Stimulated activated memory B cell treated with anti-CD40 and anti-IgM and Interleukin-4, amounts not matched to agents 10 μg/mL and 1 μg/mL and 100 μg/mL, for 72 hours (primary cell): Measurements from ENCODE around the gene NPFFR1.

Experiments used
- ATAC-seq: fragments of 150-1000 bp; cut with Tn5 transposase; 2 replicates; pipeline ENCODE4 v1.10.0; 2021
- H3K27ac Mint-ChIP-seq: one replicate; pipeline ENCODE4 v1.8.0; 2022; ENCODE audit warnings: mild to moderate bottlenecking, mixed read lengths
- H3K27me3 Mint-ChIP-seq: one replicate; pipeline ENCODE4 v1.8.0; 2022; ENCODE audit warnings: mixed read lengths
- H3K36me3 Mint-ChIP-seq: one replicate; pipeline ENCODE4 v1.8.0; 2022; ENCODE audit warnings: mixed read lengths
- H3K4me1 Mint-ChIP-seq: one replicate; pipeline ENCODE4 v1.8.0; 2022; ENCODE audit warnings: mixed read lengths
- H3K4me3 Mint-ChIP-seq: one replicate; pipeline ENCODE4 v1.8.0; 2022; ENCODE audit warnings: mild to moderate bottlenecking, moderate library complexity, mixed read lengths
- H3K9me3 Mint-ChIP-seq: one replicate; pipeline ENCODE4 v1.8.0; 2022; ENCODE audit warnings: mixed read lengths

NPFFR1 gene

GRCh38 chr10:70284542-70285475, 1.0 kb upstream of the NPFFR1 start:
- H3K4me3 Mint-ChIP-seq = no peak overlapping the region
- H3K9me3 Mint-ChIP-seq = peaks cover 3% of the 10 kb centered on the region
- no peak for ATAC-seq
- peaks cover 5% of the 10 kb centered on the region for H3K4me1 Mint-ChIP-seq
- no peak overlapping the region for H3K27ac Mint-ChIP-seq
- peaks cover 60% of the 10 kb centered on the region for H3K27me3 Mint-ChIP-seq
- H3K36me3 Mint-ChIP-seq = no peaks in the 10 kb centered on the region

- no peak for ATAC-seq
- H3K9me3 Mint-ChIP-seq = peaks cover 3% of the 10 kb centered on the region
- H3K4me3 Mint-ChIP-seq = no peak overlapping the region
- H3K27me3 Mint-ChIP-seq = peaks cover 59% of the 10 kb centered on the region
- peaks cover 5% of the 10 kb centered on the region for H3K4me1 Mint-ChIP-seq
- H3K36me3 Mint-ChIP-seq = no peaks in the 10 kb centered on the region
- H3K27ac Mint-ChIP-seq = no peak overlapping the region
These were observed 746 bp downstream of the NPFFR1 start for GRCh38 chr10:70283071-70283444.

- H3K4me1 Mint-ChIP-seq = peaks cover 5% of the 10 kb centered on the region
- no peaks in the 10 kb centered on the region for H3K36me3 Mint-ChIP-seq
- no peak for ATAC-seq
- H3K27me3 Mint-ChIP-seq = peaks cover 45% of the 10 kb centered on the region
- peaks cover 3% of the 10 kb centered on the region for H3K9me3 Mint-ChIP-seq
- no peak overlapping the region for H3K4me3 Mint-ChIP-seq
- no peak overlapping the region for H3K27ac Mint-ChIP-seq
These were observed 2.2 kb downstream of the NPFFR1 start for GRCh38 chr10:70281609-70282008.

GRCh38 chr10:70280099-70280498, 3.7 kb downstream of the NPFFR1 start:
- no peak for ATAC-seq
- Mint-ChIP-seq H3K4me1 (peaks cover 5% of the 10 kb centered on the region), H3K9me3 (peaks cover 3% of the 10 kb centered on the region), H3K27me3 (peaks cover 29% of the 10 kb centered on the region), H3K4me3 (no peak overlapping the region), H3K27ac (no peak overlapping the region), H3K36me3 (no peaks in the 10 kb centered on the region)

- ATAC-seq = no peak
- Mint-ChIP-seq H3K9me3 (peaks cover 3% of the 10 kb centered on the region), H3K27ac (no peak overlapping the region), H3K36me3 (no peaks in the 10 kb centered on the region), H3K27me3 (peaks cover 4% of the 10 kb centered on the region), H3K4me3 (no peak overlapping the region), H3K4me1 (peaks cover 24% of the 10 kb centered on the region)
These were observed 6.3 kb downstream of the NPFFR1 start for GRCh38 chr10:70277396-70278030.

GRCh38 chr10:70274643-70275042, 9.2 kb downstream of the NPFFR1 start:
- no peak for ATAC-seq
- Mint-ChIP-seq H3K9me3 (no peaks in the 10 kb centered on the region), H3K27ac (peak overlapping the region; percentile 66), H3K27me3 (no peaks in the 10 kb centered on the region), H3K4me1 (peaks cover 34% of the 10 kb centered on the region), H3K36me3 (no peaks in the 10 kb centered on the region), H3K4me3 (no peak overlapping the region)

- Mint-ChIP-seq H3K4me1 (peaks cover 34% of the 10 kb centered on the region), H3K4me3 (peak overlapping the region; percentile 15), H3K36me3 (no peaks in the 10 kb centered on the region), H3K27ac (peak overlapping the region; percentile 35), H3K27me3 (no peaks in the 10 kb centered on the region), H3K9me3 (no peaks in the 10 kb centered on the region)
- peak; percentile 75 for ATAC-seq
These were observed 10.9 kb downstream of the NPFFR1 start for GRCh38 chr10:70272925-70273316.

GRCh38 chr10:70271996-70272924, 11.5 kb downstream of the NPFFR1 start:
- no peak for ATAC-seq
- H3K36me3 Mint-ChIP-seq = no peaks in the 10 kb centered on the region
- no peaks in the 10 kb centered on the region for H3K9me3 Mint-ChIP-seq

GRCh38 chr10:70270952-70271351, 12.9 kb downstream of the NPFFR1 start:
- ATAC-seq = no peak
- H3K36me3 Mint-ChIP-seq = no peaks in the 10 kb centered on the region
- no peak overlapping the region for H3K4me3 Mint-ChIP-seq
- peaks cover 40% of the 10 kb centered on the region for H3K4me1 Mint-ChIP-seq
- H3K9me3 Mint-ChIP-seq = no peaks in the 10 kb centered on the region
- peaks cover 6% of the 10 kb centered on the region for H3K27me3 Mint-ChIP-seq
- no peak overlapping the region for H3K27ac Mint-ChIP-seq

More at GRCh38 chr10:70271996-70272924, 11.5 kb downstream of the NPFFR1 start:
- Mint-ChIP-seq H3K27me3 (peaks cover 4% of the 10 kb centered on the region), H3K4me1 (peaks cover 38% of the 10 kb centered on the region), H3K27ac (peak overlapping the region; percentile 74), H3K4me3 (peak overlapping the region; percentile 46)

GRCh38 chr10:70269741-70270140, 14.1 kb downstream of the NPFFR1 start:
- no peak for ATAC-seq
- H3K36me3 Mint-ChIP-seq = no peaks in the 10 kb centered on the region
- H3K4me1 Mint-ChIP-seq = peaks cover 38% of the 10 kb centered on the region
- H3K4me3 Mint-ChIP-seq = no peak overlapping the region
- no peaks in the 10 kb centered on the region for H3K9me3 Mint-ChIP-seq
- H3K27me3 Mint-ChIP-seq = peaks cover 6% of the 10 kb centered on the region
- no peak overlapping the region for H3K27ac Mint-ChIP-seq

GRCh38 chr10:70268376-70268775, 15.4 kb downstream of the NPFFR1 start:
- Mint-ChIP-seq H3K36me3 (no peaks in the 10 kb centered on the region), H3K4me3 (no peak overlapping the region), H3K27ac (no peak overlapping the region), H3K9me3 (no peaks in the 10 kb centered on the region), H3K4me1 (peaks cover 24% of the 10 kb centered on the region), H3K27me3 (peaks cover 12% of the 10 kb centered on the region)
- ATAC-seq = no peak

- ATAC-seq = no peak
- H3K4me1 Mint-ChIP-seq = peaks cover 14% of the 10 kb centered on the region
- peaks cover 18% of the 10 kb centered on the region for H3K27me3 Mint-ChIP-seq
- H3K9me3 Mint-ChIP-seq = no peaks in the 10 kb centered on the region
- no peak overlapping the region for H3K27ac Mint-ChIP-seq
- H3K4me3 Mint-ChIP-seq = no peak overlapping the region
- H3K36me3 Mint-ChIP-seq = no peaks in the 10 kb centered on the region
These were observed 16.5 kb downstream of the NPFFR1 start for GRCh38 chr10:70267161-70267933.

- Mint-ChIP-seq H3K4me3 (no peak overlapping the region), H3K9me3 (peaks cover 3% of the 10 kb centered on the region), H3K27ac (no peak overlapping the region), H3K27me3 (peaks cover 24% of the 10 kb centered on the region), H3K4me1 (peaks cover 7% of the 10 kb centered on the region), H3K36me3 (peaks cover under 1% of the 10 kb centered on the region)
- ATAC-seq = no peak
These were observed 17.1 kb downstream of the NPFFR1 start for GRCh38 chr10:70266701-70267100.

GRCh38 chr10:70266056-70266455, 17.7 kb downstream of the NPFFR1 start:
- H3K4me1 Mint-ChIP-seq = peaks cover 6% of the 10 kb centered on the region

More at GRCh38 chr10:70266056-70266455, 17.7 kb downstream of the NPFFR1 start:
- no peak for ATAC-seq
- Mint-ChIP-seq H3K27ac (no peak overlapping the region), H3K9me3 (peaks cover 7% of the 10 kb centered on the region), H3K4me3 (no peak overlapping the region), H3K36me3 (peaks cover 7% of the 10 kb centered on the region), H3K27me3 (peaks cover 31% of the 10 kb centered on the region)
